Kasumi-1 (cell line): Measurements from ENCODE around the gene NCCRP1.
"Not testable (repeated sequence)": the region's sequence is repeated elsewhere in the genome, so short reads cannot be mapped to it uniquely, and the experiment has no call there.

Experiments used
- DNase-seq, 2 experiments: peaks; one replicate each; lab custom pipeline; 2025; lab: John Stamatoyannopoulos, UW

Gene NCCRP1

DNA sequence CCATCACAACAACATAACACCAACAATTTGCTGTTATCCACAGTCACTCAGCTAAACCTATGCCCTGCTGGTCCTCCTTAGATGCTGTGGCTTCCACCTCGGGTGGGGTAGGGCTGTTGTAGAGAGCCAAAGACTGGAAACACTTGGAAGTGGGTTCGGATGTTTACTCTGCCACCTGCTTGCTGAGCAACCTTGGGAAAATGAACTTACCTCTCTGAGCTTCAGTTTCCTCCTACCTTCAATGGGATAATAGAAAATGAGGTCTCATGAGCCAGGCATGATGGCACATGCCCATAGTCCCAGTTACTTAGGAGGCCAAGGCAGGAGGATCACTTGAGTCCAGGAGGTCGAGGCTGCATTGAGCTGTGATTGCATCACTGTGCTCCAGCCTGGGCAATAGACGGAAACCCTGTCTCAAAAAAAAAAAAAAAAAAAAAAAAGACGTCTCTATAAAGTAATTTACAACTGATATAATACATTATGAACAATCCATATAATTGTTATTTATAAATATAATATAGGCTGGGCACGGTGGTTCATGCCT lies 10.6 kb downstream of the NCCRP1 start:
- DNase-seq: no peak

DNA sequence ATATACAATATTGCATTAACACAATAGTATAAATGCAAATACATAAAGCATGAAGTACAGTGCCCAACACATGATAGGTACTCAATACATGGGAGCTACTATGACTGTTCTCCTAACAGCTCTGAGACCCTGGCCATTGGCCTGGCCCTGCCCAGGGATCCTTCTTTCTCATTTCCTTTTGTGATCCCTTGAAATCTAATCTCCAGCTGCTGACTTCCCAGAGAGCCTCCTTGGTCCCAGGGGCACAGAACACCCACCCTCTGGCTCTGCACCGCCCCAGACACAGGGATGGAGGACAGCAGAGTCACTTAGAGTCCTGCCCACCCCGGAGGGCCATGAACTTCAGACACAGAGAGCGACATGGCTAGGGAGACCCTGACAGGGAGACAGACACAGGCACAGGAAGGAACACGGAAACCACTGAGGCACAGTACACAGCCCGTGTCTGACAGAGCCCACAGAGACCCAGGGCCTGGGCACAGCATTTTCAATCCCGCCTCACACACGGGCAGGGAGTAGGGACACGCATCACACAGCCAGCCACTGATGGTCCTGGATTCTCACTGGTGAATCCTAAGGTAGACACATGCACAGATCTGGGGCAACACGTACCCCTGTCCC lies 11.5 kb downstream of the NCCRP1 start:
- no peak for DNase-seq

DNA sequence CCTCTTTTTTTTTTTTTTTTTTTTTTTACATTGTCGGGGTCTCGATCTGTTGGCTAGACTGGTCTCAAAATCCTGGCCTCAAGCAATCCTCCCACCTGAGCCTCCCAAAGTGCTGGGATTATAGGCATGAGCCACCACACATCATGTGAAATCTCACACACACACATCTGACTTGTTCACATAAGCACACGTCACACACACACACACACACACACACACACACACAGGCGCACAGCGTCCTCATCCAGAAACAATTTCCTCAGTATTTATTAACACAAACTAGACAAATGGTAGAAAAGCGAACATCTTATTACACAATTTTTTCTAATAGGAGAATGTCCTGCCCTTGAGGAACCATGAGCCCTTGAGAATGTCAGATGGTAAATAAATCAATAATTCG lies 12.4 kb downstream of the NCCRP1 start:
- no peak for DNase-seq

DNA sequence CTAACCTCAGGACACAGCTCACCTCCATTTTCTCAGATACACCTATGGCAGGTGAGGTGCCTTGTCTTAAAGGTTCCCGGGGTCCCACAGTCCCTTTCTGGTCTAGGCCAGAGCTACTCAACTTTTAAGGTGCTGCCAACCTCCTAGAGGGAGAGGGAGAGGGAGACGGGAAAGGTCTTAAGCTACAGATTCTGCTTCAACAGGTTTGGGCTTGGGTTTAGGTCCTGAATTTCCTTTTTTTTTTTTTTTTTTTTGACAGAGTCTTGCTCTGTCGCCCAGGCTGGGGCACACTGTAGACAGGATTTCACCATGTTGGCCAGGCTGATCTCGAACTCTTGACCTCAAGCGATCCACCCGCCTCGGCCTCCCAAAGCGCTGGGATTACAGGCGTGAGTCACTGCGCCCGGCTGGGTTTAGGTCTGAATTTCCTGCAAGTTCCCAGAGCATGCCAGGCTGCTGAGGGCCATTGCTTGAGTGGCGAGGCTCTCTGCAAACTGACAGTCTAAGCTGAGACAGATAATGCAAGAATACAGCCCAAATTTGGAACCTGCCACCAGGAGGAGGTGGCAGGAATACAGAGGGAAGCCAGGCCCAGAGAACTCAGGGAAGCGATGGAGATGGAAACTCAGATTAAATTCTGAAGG lies 15.1 kb downstream of the NCCRP1 start:
- DNase-seq: no peak

DNA sequence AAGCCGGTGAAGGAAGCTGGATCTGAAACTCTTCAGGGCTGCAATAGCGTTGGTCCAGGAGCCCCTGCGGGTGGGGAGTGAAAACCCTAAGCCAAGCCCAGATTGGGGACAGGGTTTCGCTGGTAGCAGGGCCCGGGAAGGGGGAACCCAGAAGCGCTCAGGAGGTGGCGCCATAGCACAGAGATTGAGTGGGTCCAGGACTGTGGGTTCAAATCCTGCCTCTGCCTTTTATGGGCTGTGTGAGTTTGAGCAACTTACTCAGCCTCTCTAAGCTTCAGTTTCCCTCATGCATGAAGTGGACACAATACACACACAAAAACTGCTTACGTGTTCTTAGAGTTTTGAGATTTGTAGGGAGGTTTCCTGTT lies 15.6 kb downstream of the NCCRP1 start:
- peak; percentile 33 to 44 for DNase-seq

DNA sequence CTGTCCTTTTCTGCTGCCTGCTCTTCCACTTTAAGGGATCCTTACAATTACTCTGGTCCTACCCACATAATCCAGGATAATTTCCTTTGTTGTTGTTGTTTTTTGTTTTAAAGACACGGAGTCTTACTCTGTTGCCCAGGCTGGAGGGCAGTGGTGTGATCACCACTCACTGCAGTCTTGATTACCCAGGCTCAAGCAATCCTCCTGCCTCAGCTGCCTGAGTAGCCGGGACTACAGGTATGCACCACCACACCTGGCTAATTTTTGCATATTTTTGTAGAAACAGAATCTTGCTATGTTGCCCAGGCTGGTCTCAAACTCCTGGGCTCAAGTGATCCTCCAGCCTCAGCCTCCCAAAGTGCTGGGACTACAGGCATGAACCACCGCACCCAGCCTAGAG lies 18.6 kb downstream of the NCCRP1 start:
- DNase-seq: not testable (repeated sequence)

DNA sequence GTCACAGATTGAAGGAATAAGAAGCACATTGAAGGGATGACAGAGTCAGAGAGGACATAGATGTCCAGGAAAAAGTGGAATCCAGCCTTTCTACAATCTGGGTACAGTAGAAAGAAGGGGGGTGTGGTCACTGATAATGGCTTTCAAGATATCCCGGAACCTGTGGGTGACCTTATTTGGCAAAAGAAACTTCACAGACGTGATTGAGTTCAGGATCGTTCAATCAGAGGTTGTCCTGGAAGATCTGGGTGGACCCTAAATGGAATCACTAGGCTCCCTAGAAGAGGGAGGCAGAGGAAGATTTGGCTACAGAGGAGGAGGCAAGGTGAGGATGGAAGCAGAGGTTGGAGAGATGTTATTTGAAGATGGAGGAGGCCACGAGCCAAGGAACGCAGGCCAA lies 20.3 kb downstream of the NCCRP1 start:
- no peak for DNase-seq

DNA sequence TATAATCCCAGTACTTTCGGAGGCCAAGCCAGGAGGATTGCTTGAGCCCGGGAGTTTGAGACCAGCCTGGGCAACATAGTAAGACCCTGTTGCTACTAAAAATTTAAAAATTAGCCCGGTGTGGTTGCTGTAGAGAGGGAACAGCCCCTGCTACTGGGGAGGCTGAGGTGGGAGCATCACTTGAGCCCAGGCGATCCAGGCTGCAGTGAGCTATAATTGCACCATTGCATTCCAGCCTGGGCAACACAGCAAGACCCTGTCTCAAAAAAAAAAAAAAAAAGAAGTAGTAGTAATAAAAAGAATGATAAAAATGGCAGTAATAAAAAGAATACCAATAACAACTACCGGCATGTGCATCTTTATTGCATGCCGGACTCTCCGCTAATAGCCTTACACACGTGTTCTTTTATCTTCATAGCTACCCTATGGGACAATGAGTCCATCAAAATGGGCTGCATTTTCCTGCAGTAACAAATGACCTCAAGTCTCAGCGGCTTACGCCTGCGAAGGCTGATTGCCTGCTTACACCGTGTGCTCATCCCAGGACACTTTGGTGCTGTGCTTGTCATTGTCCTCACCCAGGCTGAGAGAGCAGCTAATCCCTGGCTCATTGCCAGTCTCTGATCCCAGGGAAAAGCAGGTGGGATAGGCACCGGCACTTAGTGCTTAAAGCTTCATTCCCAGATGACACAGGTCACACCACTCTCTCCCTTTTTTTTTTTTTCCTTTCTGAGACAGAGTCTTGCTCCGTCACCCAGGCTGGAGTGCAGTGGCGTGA lies 21.7 kb downstream of the NCCRP1 start:
- DNase-seq: no peak

DNA sequence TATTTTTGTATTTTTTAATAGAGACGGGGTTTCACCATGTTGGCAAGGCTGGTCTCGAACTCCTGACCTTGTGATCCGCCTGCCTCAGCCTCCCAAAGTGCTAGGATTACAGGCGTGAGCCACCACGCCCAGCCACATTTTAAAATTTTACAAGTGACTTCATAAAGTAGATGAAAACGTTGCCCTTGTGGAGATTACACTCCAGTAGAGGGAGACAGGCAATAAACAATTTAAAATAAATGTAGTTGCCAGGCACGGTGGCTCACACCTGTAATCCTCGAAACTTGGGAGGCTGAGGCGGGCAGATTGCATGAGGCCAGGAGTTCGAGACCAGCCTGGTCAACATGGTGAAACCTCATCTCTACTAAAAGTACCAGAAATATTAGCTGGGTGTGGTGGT lies 22.3 kb downstream of the NCCRP1 start:
- peak in 1 of 2 experiments; percentile 9 for DNase-seq

DNA sequence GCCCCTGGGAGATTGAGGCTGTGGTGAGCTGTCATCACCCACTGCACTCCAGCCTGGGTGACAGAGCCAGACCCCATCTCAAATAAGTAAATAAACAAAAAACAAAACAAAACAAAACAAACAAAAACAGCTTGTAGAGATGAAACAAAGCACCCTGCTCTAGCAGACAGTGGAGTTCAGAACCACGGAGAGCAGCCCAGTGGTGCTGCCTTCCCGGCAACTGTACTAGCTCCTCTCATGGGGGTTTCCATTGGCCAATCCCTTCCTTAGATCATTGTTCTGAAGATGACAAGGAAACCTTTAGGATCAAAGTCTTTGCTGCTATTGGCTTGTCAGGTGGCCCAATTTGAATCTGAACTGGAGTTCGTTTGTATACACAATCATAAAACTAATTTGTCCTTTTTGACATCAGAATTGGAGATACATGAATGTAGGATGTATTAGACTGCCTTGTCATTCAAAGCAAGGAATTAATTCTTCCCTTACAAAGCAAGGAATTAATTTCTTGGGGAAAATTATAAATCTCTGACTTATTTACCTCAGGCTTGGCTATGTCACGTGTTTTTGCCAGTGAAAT lies 27.0 kb downstream of the NCCRP1 start:
- peak; percentile 52 to 69 for DNase-seq

DNA sequence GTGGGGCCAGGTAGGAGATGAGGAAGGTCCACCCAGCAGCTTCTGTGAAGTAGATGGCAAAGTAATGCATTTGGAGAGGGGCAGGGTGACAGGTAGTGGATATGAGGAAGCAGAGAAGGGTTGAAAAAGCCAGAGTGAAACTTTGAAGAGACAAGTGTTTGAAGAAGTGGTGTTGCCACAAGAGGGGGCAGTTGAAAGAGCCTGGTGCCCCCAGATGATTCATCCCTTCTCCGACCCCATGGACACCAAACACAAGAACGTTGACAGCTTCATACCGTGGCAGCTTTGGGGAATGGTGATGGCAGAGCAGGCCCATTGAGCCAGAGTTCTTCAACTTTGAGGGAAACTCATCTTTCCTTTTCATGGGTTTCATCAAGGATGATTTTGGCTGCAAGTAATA lies 28.1 kb downstream of the NCCRP1 start:
- peak in 1 of 2 experiments; percentile 5 for DNase-seq

DNA sequence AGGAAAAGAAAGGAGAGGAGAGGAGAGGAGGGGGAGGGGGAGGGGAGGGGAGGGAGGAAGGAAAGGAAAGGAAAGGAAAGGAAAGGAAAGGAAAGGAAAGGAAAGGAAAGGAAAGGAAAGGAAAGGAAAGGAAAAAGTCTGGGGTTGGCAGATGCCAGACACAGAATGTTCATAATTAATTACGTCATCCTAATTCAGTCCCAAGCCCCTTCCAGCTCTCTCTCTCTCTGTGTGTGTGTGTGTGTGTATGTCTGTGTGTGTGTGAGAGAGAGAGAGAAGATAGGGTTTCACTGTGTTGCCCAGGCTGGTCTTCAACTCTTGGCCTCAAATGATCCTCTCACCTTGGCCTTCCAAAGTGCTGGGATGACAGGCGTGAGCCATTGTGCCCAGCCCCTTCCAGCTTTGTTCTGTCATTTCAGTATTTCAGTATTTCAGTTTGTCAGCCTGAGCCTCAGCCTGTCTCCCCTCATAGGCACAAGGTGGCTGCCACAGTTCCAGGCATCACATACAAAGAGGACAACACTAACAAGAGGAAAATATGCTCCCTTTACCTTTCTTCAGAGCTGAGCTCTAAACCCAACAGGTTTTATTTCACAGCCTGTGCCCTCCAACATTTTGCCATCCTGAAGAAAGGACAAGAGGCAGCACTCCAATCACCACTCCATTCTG lies 33.5 kb downstream of the NCCRP1 start:
- DNase-seq: no peak

DNA sequence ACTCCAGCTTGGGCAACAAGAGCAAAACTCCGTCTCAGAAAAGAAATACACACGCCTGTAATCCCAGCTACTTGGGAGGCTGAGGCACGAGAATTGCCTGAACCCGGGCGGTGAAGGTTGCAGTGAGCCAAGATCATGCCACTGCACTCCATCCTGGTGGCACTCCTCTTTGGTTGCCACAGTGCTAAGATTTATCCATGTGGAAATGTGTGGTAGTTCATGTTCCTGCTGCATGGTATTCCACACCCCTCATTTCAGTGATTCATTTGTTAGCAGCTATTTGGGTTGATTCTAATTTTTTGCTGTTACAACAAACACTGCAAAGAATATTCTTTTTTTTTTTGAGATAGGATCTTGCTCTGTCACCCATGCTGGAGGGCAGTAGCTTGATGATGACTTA lies 35.9 kb downstream of the NCCRP1 start:
- no peak for DNase-seq

DNA sequence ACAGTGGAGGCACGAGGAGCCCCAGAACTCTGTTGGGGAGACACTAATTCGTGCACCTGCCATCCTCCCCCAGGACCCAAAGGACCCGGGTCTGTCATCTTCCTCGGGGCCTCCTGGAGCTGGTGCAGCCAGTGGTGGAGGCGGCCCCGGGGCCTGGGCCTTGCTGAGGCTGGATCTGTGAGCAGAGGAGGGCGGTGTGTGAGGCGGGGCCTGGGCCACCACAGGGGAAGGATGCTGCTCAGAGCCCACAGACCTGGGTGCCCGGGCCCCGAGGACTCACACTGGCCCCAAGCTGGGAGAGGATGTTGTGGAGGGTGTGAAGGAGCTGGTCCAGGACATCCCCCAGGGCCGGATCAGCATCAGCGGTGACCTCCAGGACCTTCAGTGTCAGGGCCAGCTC lies 39.8 kb downstream of the NCCRP1 start:
- DNase-seq: no peak

DNA sequence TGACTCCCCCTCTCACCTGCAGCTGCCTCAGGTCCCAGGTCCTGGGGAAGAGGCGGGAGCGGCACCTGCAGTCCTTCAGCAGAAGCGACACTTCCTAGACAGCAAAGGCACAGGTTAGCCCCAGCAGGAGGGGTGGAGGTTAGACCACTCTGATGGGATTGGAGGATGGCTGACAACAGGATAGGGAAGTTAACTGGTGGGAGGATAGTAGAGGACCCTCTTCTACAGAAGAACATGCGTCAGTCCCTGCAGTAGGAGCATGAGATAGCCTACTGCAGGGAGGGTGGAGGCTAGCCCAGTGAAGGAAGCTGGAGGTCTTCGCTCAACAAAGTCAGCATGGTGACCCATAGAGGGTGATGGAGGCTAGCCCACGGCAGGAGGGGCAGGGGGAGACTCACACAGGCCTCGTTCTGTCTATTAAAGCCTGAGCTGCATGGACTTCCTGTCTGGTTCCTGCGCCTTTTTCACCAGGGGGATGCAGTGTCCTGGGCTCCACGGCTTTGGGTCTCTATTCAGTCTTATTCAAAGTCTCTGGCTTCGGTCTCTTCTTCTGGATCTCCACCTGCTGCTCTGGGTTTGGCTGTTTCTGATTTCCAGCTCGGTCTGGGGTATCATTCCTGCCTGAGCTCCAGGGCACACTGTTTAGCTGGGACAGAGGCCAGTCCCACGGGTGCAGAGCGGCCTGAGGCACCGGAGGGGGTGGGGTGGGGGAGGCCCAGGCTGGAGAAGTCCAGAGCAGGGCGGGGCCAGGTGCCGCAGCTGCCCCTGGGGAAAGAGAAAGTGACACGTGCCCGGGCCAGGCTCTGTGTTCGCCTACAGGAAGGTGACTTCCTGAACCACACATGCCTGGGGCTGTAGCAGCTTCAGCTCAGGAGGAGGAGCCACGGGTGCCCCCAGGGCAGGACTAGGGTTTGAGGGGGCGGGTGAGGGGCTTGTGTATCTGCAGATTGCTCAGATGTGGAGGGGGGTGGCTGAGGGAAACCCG lies 40.7 kb downstream of the NCCRP1 start:
- DNase-seq: no peak

DNA sequence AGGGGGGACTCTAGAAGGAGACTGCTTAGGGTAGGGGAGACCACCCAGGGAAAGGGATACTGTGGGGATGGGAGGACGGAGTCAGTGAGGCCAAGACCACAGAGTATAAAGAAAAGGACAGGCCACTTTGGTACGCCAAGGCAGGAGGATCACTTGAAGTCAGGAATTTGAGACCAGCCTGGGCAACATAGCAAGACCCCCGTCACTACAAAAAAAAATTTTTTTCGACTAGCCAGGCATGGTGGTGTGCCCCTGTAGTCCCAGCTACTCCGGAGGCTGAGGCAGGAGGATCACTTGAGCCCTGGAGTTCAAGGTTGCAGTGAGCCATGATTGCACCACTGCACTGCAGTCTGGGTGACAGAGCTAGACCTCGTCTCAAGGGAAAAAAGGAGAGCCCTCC lies 41.4 kb downstream of the NCCRP1 start:
- no peak for DNase-seq

DNA sequence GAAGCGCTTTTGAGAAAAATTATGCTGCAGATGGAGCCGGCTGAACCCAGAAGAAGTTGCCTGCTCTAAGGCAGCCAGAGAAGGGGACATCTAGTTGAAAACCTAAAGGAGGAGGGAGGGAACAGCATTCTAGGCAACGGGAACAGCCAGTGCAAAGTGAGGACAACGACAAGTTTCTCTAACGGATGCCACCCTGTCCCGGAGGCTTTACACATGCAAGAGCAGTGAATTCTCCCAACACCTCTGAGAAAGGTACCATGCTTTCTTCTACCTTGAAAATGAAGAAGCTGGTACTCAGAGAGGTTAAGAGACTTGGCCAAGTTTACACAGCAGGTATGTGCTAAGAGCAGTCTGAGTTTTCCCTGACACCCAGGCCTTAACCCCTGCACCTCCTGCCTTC lies 42.2 kb downstream of the NCCRP1 start:
- no peak for DNase-seq

DNA sequence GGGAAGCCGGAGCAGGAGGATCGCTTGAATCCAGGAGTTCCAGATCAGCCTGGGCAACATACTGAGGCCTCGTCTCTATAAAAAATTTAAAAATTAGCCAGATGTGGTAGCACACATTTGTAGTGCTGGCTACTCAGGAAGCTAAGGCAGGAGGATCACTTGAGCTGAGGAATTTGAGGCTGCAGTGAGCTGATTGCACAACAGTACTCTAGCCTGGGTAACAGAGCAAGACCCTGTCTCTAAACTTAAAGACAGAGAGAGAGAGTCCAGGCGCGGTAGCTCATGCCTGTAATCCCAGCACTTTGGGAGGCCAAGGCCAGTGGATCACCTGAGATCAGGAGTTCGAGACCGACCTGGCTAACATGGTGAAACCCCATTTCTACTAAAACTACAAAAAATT lies 43.7 kb downstream of the NCCRP1 start:
- DNase-seq: no peak

DNA sequence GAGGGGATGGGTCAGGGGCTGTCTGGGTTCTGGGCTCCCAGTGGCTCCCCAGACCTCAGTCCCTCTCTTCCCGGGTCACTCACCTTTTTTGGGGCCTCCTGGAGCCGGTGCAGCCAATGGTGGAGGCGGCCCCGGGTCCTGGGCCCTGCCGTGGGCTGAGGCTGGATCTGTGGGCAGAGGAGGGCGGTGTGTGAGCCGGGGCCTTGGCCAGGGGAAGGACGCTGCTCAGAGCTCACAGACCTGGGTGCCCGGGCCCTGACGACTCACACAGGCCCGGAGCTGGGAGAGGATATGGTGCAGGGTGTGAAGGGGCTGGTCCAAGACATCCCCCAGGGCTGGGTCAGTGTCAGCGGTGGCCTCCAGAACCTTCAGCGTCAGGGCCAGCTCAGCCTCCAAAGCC lies 47.0 kb downstream of the NCCRP1 start:
- not testable (repeated sequence) for DNase-seq

DNA sequence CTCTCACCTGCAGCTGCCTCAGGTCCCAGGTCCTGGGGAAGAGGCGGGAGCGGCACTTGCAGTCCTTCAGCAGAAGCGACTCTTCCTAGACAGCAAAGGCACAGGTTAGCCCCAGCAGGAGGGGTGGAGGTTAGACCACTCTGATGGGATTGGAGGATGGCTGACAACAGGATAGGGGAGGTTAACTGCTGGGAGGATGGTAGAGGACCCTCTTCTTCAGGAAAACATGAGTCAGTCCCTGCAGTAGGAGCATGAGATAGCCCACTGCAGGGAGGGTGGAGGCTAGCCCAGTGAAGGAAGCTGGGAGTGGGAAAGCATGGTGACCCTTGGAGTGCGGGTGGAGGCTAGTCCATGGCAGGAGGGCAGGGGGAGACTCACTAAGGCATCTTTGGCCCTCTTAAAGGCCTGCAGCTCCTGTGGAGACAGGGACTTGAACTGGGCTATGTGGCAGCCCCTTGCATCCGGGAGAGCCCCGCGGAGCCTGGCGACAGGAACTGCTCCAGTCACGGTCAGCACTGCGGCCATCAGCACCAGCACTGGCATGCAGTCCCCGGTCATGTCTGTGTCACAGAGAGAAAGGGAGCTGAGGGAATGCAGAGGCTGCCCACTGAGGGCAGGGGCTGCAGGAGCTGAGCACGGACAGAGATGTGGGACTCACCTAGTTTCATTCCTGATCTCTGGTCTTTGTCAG lies 47.8 kb downstream of the NCCRP1 start, which contains the start of gene IFNL3:
IFNL3 (minus strand) TSS at position 597 of the 691 bp plus-strand sequence; CDS start at position 558, 39 bp downstream.
- DNase-seq: not testable (repeated sequence)
